ENCODE results near the gene JAGN1. TPM values are rescaled to one million over a fixed set of nuclear protein-coding genes. Genes with fewer than 3 reads are reported as not detected.
"Not testable (repeated sequence)": the region's sequence is repeated elsewhere in the genome, so short reads cannot be mapped to it uniquely, and the experiment has no call there.

The JAGN1 gene
- total and polyA plus RNA-seq, 2 of the 8 experiments (the other 6 are each of a cell fraction or from before 2014, with no cell fraction given), result 26.9 to 51.6 TPM

DNA sequence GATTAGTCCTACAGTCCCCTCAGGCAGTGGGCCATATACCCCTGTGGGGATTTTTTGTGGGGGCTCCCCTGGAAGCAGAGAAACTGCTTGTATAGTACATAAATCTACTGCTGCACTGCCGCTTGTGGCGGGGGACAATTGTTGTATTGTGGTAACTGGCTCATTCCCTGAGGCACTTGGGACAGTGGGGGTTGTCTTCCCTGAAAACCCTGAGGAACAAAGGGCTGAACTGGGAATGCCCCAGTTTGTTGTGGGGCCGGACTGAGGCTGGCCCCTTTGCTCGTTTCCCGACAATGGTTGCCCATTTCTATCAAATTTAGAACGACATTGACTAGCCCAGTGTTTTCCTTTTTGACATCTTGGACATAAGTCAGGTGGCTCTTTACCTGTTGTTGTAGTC is 39.0 kb upstream of the JAGN1 start:
- not testable (repeated sequence) for H3K36me3 ChIP-seq (ENCODE audit: control insufficient read depth in 2 of 4, insufficient read depth in 4 of 4, low read length in 3 of 4); H2BK15ac ChIP-seq (ENCODE audit: low read length); H3K79me1 ChIP-seq (ENCODE audit: low read depth, low read length); H3K9me3 ChIP-seq (ENCODE audit: insufficient read depth in 2 of 2, low read depth in 1 of 2, low read length in 1 of 2); H3K4me1 ChIP-seq (replicated peaks in 1 of 4; ENCODE audit: control insufficient read depth in 3 of 4, insufficient read depth in 4 of 4, low read length in 3 of 4); FAIRE-seq; H3K23ac ChIP-seq (ENCODE audit: insufficient read length); H2BK120ac ChIP-seq (replicated peaks; ENCODE audit: low read depth, low read length); H3K4me3 ChIP-seq (ENCODE audit: extremely low read depth in 1 of 4, insufficient read depth in 2 of 4, low read depth in 3 of 4, low read length in 4 of 4); H3K56ac ChIP-seq (replicated peaks; ENCODE audit: insufficient read length, low read depth, low read length); H4K91ac ChIP-seq (replicated peaks; ENCODE audit: insufficient read length, low read length); H3K23me2 ChIP-seq (ENCODE audit: low read depth, low read length); H2AFZ ChIP-seq (ENCODE audit: low read length); DNase-seq (ENCODE audit: low read depth in 1 of 2, low spot score in 2 of 2); H2BK12ac ChIP-seq (ENCODE audit: low read depth, low read length); H3K4me2 ChIP-seq (ENCODE audit: insufficient read depth in 1 of 2, low read depth in 2 of 2, low read length in 2 of 2); H3K14ac ChIP-seq (ENCODE audit: insufficient read length); H4K8ac ChIP-seq (ENCODE audit: extremely low read depth, insufficient read depth, low read length); H2BK5ac ChIP-seq (ENCODE audit: low read depth, low read length); H2AK5ac ChIP-seq (ENCODE audit: low read depth, low read length); H3K27me3 ChIP-seq (replicated peaks in 1 of 4; ENCODE audit: control insufficient read depth in 3 of 4, extremely low read depth in 1 of 4, insufficient read depth in 3 of 4, low read length in 3 of 4); H3K18ac ChIP-seq (ENCODE audit: extremely low read depth, low read length); H4K5ac ChIP-seq (ENCODE audit: insufficient read length, low read depth, low read length); H3K79me2 ChIP-seq (ENCODE audit: control insufficient read depth in 1 of 2, insufficient read depth in 2 of 2, low read length in 2 of 2); H4K20me1 ChIP-seq (replicated peaks in 1 of 2; ENCODE audit: control insufficient read depth in 1 of 2, insufficient read depth in 2 of 2, low read length in 2 of 2); H3K27ac ChIP-seq (ENCODE audit: low read depth, low read length); H3K4ac ChIP-seq (replicated peaks; ENCODE audit: insufficient read length, low read depth, low read length); H3K9ac ChIP-seq (replicated peaks in 1 of 4; ENCODE audit: extremely low read depth in 1 of 4, low read depth in 3 of 4, low read length in 3 of 4); H2BK20ac ChIP-seq (ENCODE audit: low read length)
- ChIA-PET CTCF (ENCODE audit: partially characterized antibody) (interaction anchor here (0.6 to 1.9 kb wide), 4 partner anchors 24 to 75 kb away, joined by 3 to 4 read pairs (median 4); no protein-coding TSS in a partner anchor), POLR2A (ENCODE audit: partially characterized antibody) (interaction anchor here (1.2 kb wide), 1 partner anchor 10 kb away, joined by 3 read pairs; no protein-coding TSS in a partner anchor)
- WGBS, 2 experiments (ENCODE audit: extremely low coverage in 1 of 2, insufficient coverage in 1 of 2, insufficient read length in 1 of 2, insufficient replicate concordance in 2 of 2, low coverage in 1 of 2, low lambda C conversion rate in 2 of 2, missing lambda C conversion rate in 1 of 2), result 85% methylated on average over 6 of the region's 6 CpGs; no CpG with 5 or more reads in 1 of the 2 experiments

GRCh38 chr3:9851926-9852325 is 38.5 kb upstream of the JAGN1 start:
- H3K14ac ChIP-seq (ENCODE audit: insufficient read length); H4K8ac ChIP-seq (ENCODE audit: extremely low read depth, insufficient read depth, low read length); H3K23me2 ChIP-seq (ENCODE audit: low read depth, low read length); FAIRE-seq; H3K79me1 ChIP-seq (ENCODE audit: low read depth, low read length); H4K20me1 ChIP-seq (replicated peaks in 1 of 2; ENCODE audit: control insufficient read depth in 1 of 2, insufficient read depth in 2 of 2, low read length in 2 of 2); H4K5ac ChIP-seq (ENCODE audit: insufficient read length, low read depth, low read length); H3K18ac ChIP-seq (ENCODE audit: extremely low read depth, low read length); H2AFZ ChIP-seq (ENCODE audit: low read length); H3K56ac ChIP-seq (replicated peaks; ENCODE audit: insufficient read length, low read depth, low read length); H3K36me3 ChIP-seq (ENCODE audit: control insufficient read depth in 2 of 4, insufficient read depth in 4 of 4, low read length in 3 of 4); H3K23ac ChIP-seq (ENCODE audit: insufficient read length); H3K4me2 ChIP-seq (ENCODE audit: insufficient read depth in 1 of 2, low read depth in 2 of 2, low read length in 2 of 2); H3K9me3 ChIP-seq (ENCODE audit: insufficient read depth in 2 of 2, low read depth in 1 of 2, low read length in 1 of 2); H2BK12ac ChIP-seq (ENCODE audit: low read depth, low read length); H3K4ac ChIP-seq (replicated peaks; ENCODE audit: insufficient read length, low read depth, low read length); H2AK5ac ChIP-seq (ENCODE audit: low read depth, low read length); H3K27me3 ChIP-seq (replicated peaks in 1 of 4; ENCODE audit: control insufficient read depth in 3 of 4, extremely low read depth in 1 of 4, insufficient read depth in 3 of 4, low read length in 3 of 4); H2BK20ac ChIP-seq (ENCODE audit: low read length); H3K79me2 ChIP-seq (ENCODE audit: control insufficient read depth in 1 of 2, insufficient read depth in 2 of 2, low read length in 2 of 2); DNase-seq (ENCODE audit: low read depth in 1 of 2, low spot score in 2 of 2); H2BK15ac ChIP-seq (ENCODE audit: low read length); H2BK120ac ChIP-seq (replicated peaks; ENCODE audit: low read depth, low read length); H3K27ac ChIP-seq (ENCODE audit: low read depth, low read length); H3K9ac ChIP-seq (replicated peaks in 1 of 4; ENCODE audit: extremely low read depth in 1 of 4, low read depth in 3 of 4, low read length in 3 of 4); H2BK5ac ChIP-seq (ENCODE audit: low read depth, low read length); H4K91ac ChIP-seq (replicated peaks; ENCODE audit: insufficient read length, low read length); H3K4me3 ChIP-seq (ENCODE audit: extremely low read depth in 1 of 4, insufficient read depth in 2 of 4, low read depth in 3 of 4, low read length in 4 of 4); H3K4me1 ChIP-seq (replicated peaks in 1 of 4; ENCODE audit: control insufficient read depth in 3 of 4, insufficient read depth in 4 of 4, low read length in 3 of 4): not testable (repeated sequence)
- ChIA-PET CTCF (ENCODE audit: partially characterized antibody) (interaction anchor here (0.7 to 1.9 kb wide), 2 partner anchors 25 to 61 kb away, joined by 3 to 4 read pairs; no protein-coding TSS in a partner anchor), POLR2A (ENCODE audit: partially characterized antibody) (interaction anchor here (1.2 kb wide), 2 partner anchors 9 kb away, joined by 3 read pairs; no protein-coding TSS in a partner anchor)
- 89% methylated on average over 6 of the region's 6 CpGs; no CpG with 5 or more reads in 1 of the 2 experiments for WGBS, 2 experiments (ENCODE audit: extremely low coverage in 1 of 2, insufficient coverage in 1 of 2, insufficient read length in 1 of 2, insufficient replicate concordance in 2 of 2, low coverage in 1 of 2, low lambda C conversion rate in 2 of 2, missing lambda C conversion rate in 1 of 2)
